Measurements from ENCODE around the gene EXOC4.

EXOC4 gene

DNA sequence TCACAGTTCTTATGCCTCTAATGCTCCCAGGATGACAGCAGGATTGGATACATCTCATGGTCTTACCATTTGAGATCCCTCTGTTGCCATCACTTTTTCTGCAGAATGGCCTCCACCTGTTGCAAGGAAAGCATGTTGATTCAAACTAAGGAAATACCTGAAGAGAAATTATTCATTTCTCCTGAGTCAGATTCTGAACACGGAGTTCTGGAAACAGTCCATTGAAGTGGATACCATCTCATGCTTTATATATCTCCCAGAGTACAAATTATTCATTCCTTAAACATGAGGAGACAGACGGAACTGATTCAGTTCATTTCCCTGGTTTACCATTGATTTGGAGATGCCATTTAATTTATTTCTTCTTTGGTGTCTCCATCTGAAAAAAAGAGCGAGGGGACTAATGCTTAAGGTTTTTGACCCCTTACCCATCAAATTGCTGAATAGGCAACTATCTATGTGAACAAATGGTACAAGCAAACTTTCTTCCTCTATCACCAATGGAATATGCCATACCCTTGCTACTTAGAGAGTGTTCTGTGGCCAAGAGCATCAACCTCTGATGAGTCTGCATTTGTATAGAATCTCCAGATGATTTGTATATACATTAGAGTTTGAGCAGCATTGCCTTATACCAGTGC, 569.2 kb downstream of the EXOC4 start:
- WGBS (ENCODE audit: extremely low coverage, insufficient coverage, low lambda C conversion rate): no CpG with 5 or more reads among the region's 3 CpGs
- no peaks in the 10 kb centered on the region for H3K4me1 ChIP-seq (ENCODE audit: control insufficient read depth, low read depth, low read length)
- H3K27me3 ChIP-seq (ENCODE audit: insufficient read depth, low read length, poor library complexity): no peaks in the 10 kb centered on the region
- no peak overlapping the region for H4K5ac ChIP-seq (ENCODE audit: low read length)
- no peak overlapping the region for H4K8ac ChIP-seq (ENCODE audit: low read depth, low read length)
- no peak overlapping the region for H2BK15ac ChIP-seq (replicated peaks; ENCODE audit: low read depth)
- no peak overlapping the region for H3K27ac ChIP-seq (ENCODE audit: low read depth, low read length)
- no peak overlapping the region for H3K4me3 ChIP-seq (ENCODE audit: low read length)
- no peak overlapping the region for H3K4me2 ChIP-seq (ENCODE audit: low read length)
- H2BK5ac ChIP-seq (ENCODE audit: low read length): no peak overlapping the region
- no peaks in the 10 kb centered on the region for H3K79me2 ChIP-seq (ENCODE audit: control insufficient read depth, insufficient read depth, low read length)
- H3K4ac ChIP-seq (ENCODE audit: low read depth, low read length): no peak overlapping the region
- no peak overlapping the region for H3K18ac ChIP-seq (ENCODE audit: low read length)
- H2BK120ac ChIP-seq (ENCODE audit: low read depth, low read length): no peak overlapping the region
- no peak overlapping the region for H2AK5ac ChIP-seq (ENCODE audit: low read length)
- DNase-seq: no peak
- no peak overlapping the region for H3K56ac ChIP-seq (ENCODE audit: low read length)
- H3K9ac ChIP-seq (ENCODE audit: low read length): no peak overlapping the region
- no peaks in the 10 kb centered on the region for H3K79me1 ChIP-seq (ENCODE audit: low read length)
- no peak overlapping the region for H3K23ac ChIP-seq (ENCODE audit: low read length)
- H3K36me3 ChIP-seq (ENCODE audit: control insufficient read depth, insufficient read depth, low read length): no peaks in the 10 kb centered on the region

GRCh38 chr7:133822868-133823552, 570.1 kb downstream of the EXOC4 start:
- no peak overlapping the region for H2BK15ac ChIP-seq (replicated peaks; ENCODE audit: low read depth)
- H3K4me1 ChIP-seq (ENCODE audit: control insufficient read depth, low read depth, low read length): peaks cover under 1% of the 10 kb centered on the region
- H4K8ac ChIP-seq (ENCODE audit: low read depth, low read length): no peak overlapping the region
- H4K5ac ChIP-seq (ENCODE audit: low read length): no peak overlapping the region
- H3K18ac ChIP-seq (ENCODE audit: low read length): no peak overlapping the region
- no peaks in the 10 kb centered on the region for H3K36me3 ChIP-seq (ENCODE audit: control insufficient read depth, insufficient read depth, low read length)
- no peak overlapping the region for H2AK5ac ChIP-seq (ENCODE audit: low read length)
- H2BK5ac ChIP-seq (ENCODE audit: low read length): no peak overlapping the region
- H3K4me2 ChIP-seq (ENCODE audit: low read length): no peak overlapping the region
- H3K4me3 ChIP-seq (ENCODE audit: low read length): no peak overlapping the region
- no peak overlapping the region for H3K27ac ChIP-seq (ENCODE audit: low read depth, low read length)
- no peak overlapping the region for H3K4ac ChIP-seq (ENCODE audit: low read depth, low read length)
- no peak for DNase-seq
- no peaks in the 10 kb centered on the region for H3K79me1 ChIP-seq (ENCODE audit: low read length)
- H3K23ac ChIP-seq (ENCODE audit: low read length): no peak overlapping the region
- H3K27me3 ChIP-seq (ENCODE audit: insufficient read depth, low read length, poor library complexity): no peaks in the 10 kb centered on the region
- H2BK120ac ChIP-seq (ENCODE audit: low read depth, low read length): no peak overlapping the region
- no CpG with 5 or more reads among the region's 4 CpGs for WGBS (ENCODE audit: extremely low coverage, insufficient coverage, low lambda C conversion rate)
- no peak overlapping the region for H3K56ac ChIP-seq (ENCODE audit: low read length)
- no peak overlapping the region for H3K9ac ChIP-seq (ENCODE audit: low read length)
- H3K79me2 ChIP-seq (ENCODE audit: control insufficient read depth, insufficient read depth, low read length): no peaks in the 10 kb centered on the region

DNA sequence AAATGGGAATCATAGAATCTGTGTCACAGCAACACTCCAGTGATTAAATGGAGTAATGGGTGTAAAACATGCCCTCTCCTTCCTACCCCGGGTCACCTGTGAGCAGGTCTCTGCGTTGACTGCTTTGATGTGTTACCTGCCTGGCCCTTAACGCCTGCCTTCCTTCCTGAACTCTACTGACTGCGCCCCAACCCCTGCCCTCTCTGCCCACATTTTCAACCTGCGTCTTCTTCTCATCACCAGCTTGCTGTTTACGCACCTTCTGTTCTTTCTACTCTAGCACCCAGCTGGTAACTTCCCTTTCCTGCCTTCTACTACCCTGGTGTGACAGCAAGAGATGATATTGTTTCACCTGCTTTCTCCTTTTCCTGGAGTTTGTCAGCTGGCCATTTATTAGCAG, 571.3 kb downstream of the EXOC4 start:
- H4K8ac ChIP-seq (ENCODE audit: low read depth, low read length): no peak overlapping the region
- peaks cover 2% of the 10 kb centered on the region for H3K4me1 ChIP-seq (ENCODE audit: control insufficient read depth, low read depth, low read length)
- no peaks in the 10 kb centered on the region for H3K27me3 ChIP-seq (ENCODE audit: insufficient read depth, low read length, poor library complexity)
- H3K4me3 ChIP-seq (ENCODE audit: low read length): no peak overlapping the region
- H3K56ac ChIP-seq (ENCODE audit: low read length): no peak overlapping the region
- H3K4ac ChIP-seq (ENCODE audit: low read depth, low read length): no peak overlapping the region
- no peaks in the 10 kb centered on the region for H3K79me1 ChIP-seq (ENCODE audit: low read length)
- H3K36me3 ChIP-seq (ENCODE audit: control insufficient read depth, insufficient read depth, low read length): no peaks in the 10 kb centered on the region
- no CpG with 5 or more reads among the region's 6 CpGs for WGBS (ENCODE audit: extremely low coverage, insufficient coverage, low lambda C conversion rate)
- no peak overlapping the region for H3K9ac ChIP-seq (ENCODE audit: low read length)
- no peaks in the 10 kb centered on the region for H3K79me2 ChIP-seq (ENCODE audit: control insufficient read depth, insufficient read depth, low read length)
- H3K18ac ChIP-seq (ENCODE audit: low read length): no peak overlapping the region
- H3K4me2 ChIP-seq (ENCODE audit: low read length): no peak overlapping the region
- no peak overlapping the region for H2AK5ac ChIP-seq (ENCODE audit: low read length)
- H3K23ac ChIP-seq (ENCODE audit: low read length): no peak overlapping the region
- DNase-seq: no peak
- no peak overlapping the region for H4K5ac ChIP-seq (ENCODE audit: low read length)
- H2BK5ac ChIP-seq (ENCODE audit: low read length): no peak overlapping the region
- no peak overlapping the region for H2BK120ac ChIP-seq (ENCODE audit: low read depth, low read length)
- no peak overlapping the region for H2BK15ac ChIP-seq (replicated peaks; ENCODE audit: low read depth)
- H3K27ac ChIP-seq (ENCODE audit: low read depth, low read length): no peak overlapping the region

- H3K23ac ChIP-seq (ENCODE audit: low read length): no peak overlapping the region
Measured at GRCh38 chr7:133827707-133828623, 575.1 kb downstream of the EXOC4 start.

GRCh38 chr7:133828906-133829305, 576.0 kb downstream of the EXOC4 start:
- no peaks in the 10 kb centered on the region for H3K79me1 ChIP-seq (ENCODE audit: low read length)
- no peak overlapping the region for H3K27ac ChIP-seq (ENCODE audit: low read depth, low read length)
- H2AK5ac ChIP-seq (ENCODE audit: low read length): no peak overlapping the region
- no peak overlapping the region for H3K18ac ChIP-seq (ENCODE audit: low read length)
- no peak overlapping the region for H3K4me2 ChIP-seq (ENCODE audit: low read length)
- H3K4ac ChIP-seq (ENCODE audit: low read depth, low read length): no peak overlapping the region
- no CpG with 5 or more reads among the region's 4 CpGs for WGBS (ENCODE audit: extremely low coverage, insufficient coverage, low lambda C conversion rate)
- no peak overlapping the region for H2BK120ac ChIP-seq (ENCODE audit: low read depth, low read length)
- no peak overlapping the region for H4K5ac ChIP-seq (ENCODE audit: low read length)
- DNase-seq: no peak
- no peak overlapping the region for H2BK5ac ChIP-seq (ENCODE audit: low read length)
- H3K4me3 ChIP-seq (ENCODE audit: low read length): no peak overlapping the region
- no peak overlapping the region for H3K9ac ChIP-seq (ENCODE audit: low read length)
- no peak overlapping the region for H3K56ac ChIP-seq (ENCODE audit: low read length)
- H4K8ac ChIP-seq (ENCODE audit: low read depth, low read length): no peak overlapping the region
- H3K79me2 ChIP-seq (ENCODE audit: control insufficient read depth, insufficient read depth, low read length): no peaks in the 10 kb centered on the region
- H3K36me3 ChIP-seq (ENCODE audit: control insufficient read depth, insufficient read depth, low read length): no peaks in the 10 kb centered on the region
- H3K23ac ChIP-seq (ENCODE audit: low read length): no peak overlapping the region
- H3K27me3 ChIP-seq (ENCODE audit: insufficient read depth, low read length, poor library complexity): no peaks in the 10 kb centered on the region
- no peak overlapping the region for H2BK15ac ChIP-seq (replicated peaks; ENCODE audit: low read depth)
- peaks cover 2% of the 10 kb centered on the region for H3K4me1 ChIP-seq (ENCODE audit: control insufficient read depth, low read depth, low read length)

More at GRCh38 chr7:133827707-133828623, 575.1 kb downstream of the EXOC4 start:
- WGBS (ENCODE audit: extremely low coverage, insufficient coverage, low lambda C conversion rate): no CpG with 5 or more reads among the region's 7 CpGs
- H2BK5ac ChIP-seq (ENCODE audit: low read length): no peak overlapping the region
- H3K27ac ChIP-seq (ENCODE audit: low read depth, low read length): no peak overlapping the region
- H3K4ac ChIP-seq (ENCODE audit: low read depth, low read length): no peak overlapping the region
- H4K5ac ChIP-seq (ENCODE audit: low read length): no peak overlapping the region
- H3K79me1 ChIP-seq (ENCODE audit: low read length): no peaks in the 10 kb centered on the region
- H3K56ac ChIP-seq (ENCODE audit: low read length): no peak overlapping the region
- no peaks in the 10 kb centered on the region for H3K79me2 ChIP-seq (ENCODE audit: control insufficient read depth, insufficient read depth, low read length)
- H3K4me3 ChIP-seq (ENCODE audit: low read length): no peak overlapping the region
- no peak overlapping the region for H2BK15ac ChIP-seq (replicated peaks; ENCODE audit: low read depth)
- H3K27me3 ChIP-seq (ENCODE audit: insufficient read depth, low read length, poor library complexity): no peaks in the 10 kb centered on the region
- no peak overlapping the region for H3K9ac ChIP-seq (ENCODE audit: low read length)
- H2AK5ac ChIP-seq (ENCODE audit: low read length): no peak overlapping the region
- H4K8ac ChIP-seq (ENCODE audit: low read depth, low read length): no peak overlapping the region
- no peak overlapping the region for H3K18ac ChIP-seq (ENCODE audit: low read length)
- no peak overlapping the region for H3K4me2 ChIP-seq (ENCODE audit: low read length)
- peaks cover 2% of the 10 kb centered on the region for H3K4me1 ChIP-seq (ENCODE audit: control insufficient read depth, low read depth, low read length)
- DNase-seq: peak; percentile 78
- no peak overlapping the region for H2BK120ac ChIP-seq (ENCODE audit: low read depth, low read length)
- no peaks in the 10 kb centered on the region for H3K36me3 ChIP-seq (ENCODE audit: control insufficient read depth, insufficient read depth, low read length)
